OCI-LY7 (cell line): Measurements from ENCODE around the gene GRM5. TPM values are rescaled to one million over a fixed set of nuclear protein-coding genes. Genes with fewer than 3 reads are reported as not detected.

Experiments
- BruUV-seq: library from RNA; stranded (reverse); fragments of 400-500 nt; replicated peaks from 2 replicates; lab custom pipeline; 2021; lab: Mats Ljungman, UMichigan
- CTCF ChIA-PET: fragments of 300-600 bp; sonication (Branson Sonifier 250); formaldehyde crosslinking; loops from one replicate; lab custom pipeline; 2022; ENCODE audit warnings: antibody characterized with exemption; ENCODE audit not compliant: unreplicated experiment; lab: Charles Lee
- POLR2A ChIA-PET: fragments of 300-600 bp; sonication (Branson Sonifier 250); formaldehyde crosslinking; loops from one replicate; lab custom pipeline; 2022; ENCODE audit warnings: antibody characterized with exemption; lab: Charles Lee
- DNase-seq: peaks from one replicate; pipeline ENCODE4 v3.0.0-alpha.2; 2015; ENCODE audit warnings: low spot score
- H2AFZ ChIP-seq: fragments of 200-600 bp; sonication (generic), shearing (Covaris generic); 2 replicates; pipeline ENCODE4 v1.6.1; 2014; ENCODE audit warnings: mild to moderate bottlenecking, antibody characterized with exemption, low read length, moderate library complexity
- H3K27ac ChIP-seq: fragments of 200-600 bp; sonication (generic); 2 replicates; pipeline ENCODE4 v1.5.1; 2014; ENCODE audit warnings: mixed run types, low read depth, mild to moderate bottlenecking, moderate library complexity, low read length, inconsistent platforms; ENCODE audit not compliant: poor library complexity, severe bottlenecking
- H3K36me3 ChIP-seq: fragments of 200-600 bp; sonication (generic); 2 replicates; pipeline ENCODE4 v1.6.1; 2014; ENCODE audit warnings: mild to moderate bottlenecking, antibody characterized with exemption, low read length, moderate library complexity, mixed read lengths; ENCODE audit not compliant: insufficient read depth
- H3K4me1 ChIP-seq: fragments of 200-600 bp; sonication (generic); 2 replicates; pipeline ENCODE4 v1.5.1; 2014; ENCODE audit warnings: mild to moderate bottlenecking, low read length; ENCODE audit not compliant: insufficient read depth, poor library complexity, severe bottlenecking
- H3K4me2 ChIP-seq: fragments of 200-600 bp; sonication (generic); 2 replicates; pipeline ENCODE4 v1.6.1; 2014; ENCODE audit warnings: mild to moderate bottlenecking, low read length
- H3K4me3 ChIP-seq: fragments of 200-600 bp; sonication (generic); 2 replicates; pipeline ENCODE4 v1.5.1; 2014; ENCODE audit warnings: mild to moderate bottlenecking, low read depth, low read length; ENCODE audit not compliant: poor library complexity, severe bottlenecking
- H3K79me2 ChIP-seq: fragments of 200-600 bp; sonication (generic); 2 replicates; pipeline ENCODE4 v1.6.1; 2016; ENCODE audit warnings: low read depth, mild to moderate bottlenecking, low read length, moderate library complexity, mixed read lengths; ENCODE audit not compliant: insufficient read depth
- H3K9me2 ChIP-seq: fragments of 200-600 bp; sonication (generic); 2 replicates; pipeline ENCODE4 v1.6.1; 2016; ENCODE audit warnings: mild to moderate bottlenecking, low read length, mixed read lengths; ENCODE audit not compliant: insufficient read depth
- H3K9me3 ChIP-seq: fragments of 200-600 bp; sonication (generic); 2 replicates; pipeline ENCODE4 v1.6.1; 2014; ENCODE audit warnings: mild to moderate bottlenecking, mixed run types, low read length, mixed read lengths
- H4K20me1 ChIP-seq: fragments of 200-600 bp; sonication (generic); 2 replicates; pipeline ENCODE4 v1.6.1; 2014; ENCODE audit warnings: mild to moderate bottlenecking, antibody characterized with exemption, low read length, moderate library complexity, mixed read lengths; ENCODE audit not compliant: insufficient read depth
- EZH2phosphoT487 ChIP-seq: fragments of 200-600 bp; sonication (generic); IDR thresholded peaks from 2 replicates; pipeline ENCODE4 v1.6.1; 2018; ENCODE audit warnings: low read depth, borderline replicate concordance, mild to moderate bottlenecking, mixed run types, antibody characterized with exemption, low read length, moderate library complexity, mixed read lengths
- intact Hi-C: fragments of 100-400 bp; cut with micrococcal nuclease; formaldehyde crosslinking; loops from one replicate; pipeline ENCODE4 v1.10.0; 2022; ENCODE audit not compliant: unreplicated experiment
- total RNA-seq, 2 experiments: library from RNA; depleted of rRNA in 1 of 2; stranded (reverse); fragments of >200 nt in 1 of 2; shearing (Covaris generic) in 1 of 2; gene quantifications; 2 replicates each; pipeline ENCODE4 v1.2.3, GENCODE V29; 2014 to 2022
- TF ChIP-seq, protein P1 (sequence below): fragments of 200-600 bp; sonication (generic); conservative IDR thresholded peaks from 2 replicates; pipeline ENCODE4 v1.5.1; 2014; ENCODE audit warnings: mild to moderate bottlenecking, antibody characterized with exemption, low read length, moderate library complexity, mixed read lengths

GRM5 gene
- total RNA-seq, 2 experiments from 2014 or later, result not detected

DNA sequence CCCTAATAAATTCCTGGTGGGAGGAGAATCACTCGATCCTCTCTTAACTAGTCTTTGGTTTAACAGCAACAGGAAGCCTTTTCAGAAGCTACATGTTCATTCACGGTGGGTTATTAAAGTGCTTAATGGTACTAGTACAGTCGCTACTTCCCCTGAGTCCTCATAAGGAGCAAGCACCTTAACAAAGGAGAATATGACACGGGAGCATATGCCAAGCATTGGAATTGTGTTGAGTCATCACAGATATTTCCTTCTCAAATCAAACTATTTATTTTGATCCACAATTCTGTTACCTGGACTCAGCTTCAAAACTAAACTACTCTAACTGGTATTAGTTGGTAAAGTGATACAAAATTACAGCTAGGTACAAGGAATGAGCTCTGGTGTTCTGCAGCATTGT, 550.8 kb downstream of the GRM5 start:
- no peak overlapping the region for H3K27ac ChIP-seq
- ChIA-PET CTCF (no interaction called here), POLR2A (interaction anchor here (0.6 to 1.3 kb wide), 3 partner anchors 8 to 266 kb away, joined by 3 to 5 read pairs (median 3); no protein-coding TSS in a partner anchor)
- no peaks in the 10 kb centered on the region for H4K20me1 ChIP-seq
- no peak for TF ChIP-seq EZH2phosphoT487
- TF ChIP-seq, protein P1, sequence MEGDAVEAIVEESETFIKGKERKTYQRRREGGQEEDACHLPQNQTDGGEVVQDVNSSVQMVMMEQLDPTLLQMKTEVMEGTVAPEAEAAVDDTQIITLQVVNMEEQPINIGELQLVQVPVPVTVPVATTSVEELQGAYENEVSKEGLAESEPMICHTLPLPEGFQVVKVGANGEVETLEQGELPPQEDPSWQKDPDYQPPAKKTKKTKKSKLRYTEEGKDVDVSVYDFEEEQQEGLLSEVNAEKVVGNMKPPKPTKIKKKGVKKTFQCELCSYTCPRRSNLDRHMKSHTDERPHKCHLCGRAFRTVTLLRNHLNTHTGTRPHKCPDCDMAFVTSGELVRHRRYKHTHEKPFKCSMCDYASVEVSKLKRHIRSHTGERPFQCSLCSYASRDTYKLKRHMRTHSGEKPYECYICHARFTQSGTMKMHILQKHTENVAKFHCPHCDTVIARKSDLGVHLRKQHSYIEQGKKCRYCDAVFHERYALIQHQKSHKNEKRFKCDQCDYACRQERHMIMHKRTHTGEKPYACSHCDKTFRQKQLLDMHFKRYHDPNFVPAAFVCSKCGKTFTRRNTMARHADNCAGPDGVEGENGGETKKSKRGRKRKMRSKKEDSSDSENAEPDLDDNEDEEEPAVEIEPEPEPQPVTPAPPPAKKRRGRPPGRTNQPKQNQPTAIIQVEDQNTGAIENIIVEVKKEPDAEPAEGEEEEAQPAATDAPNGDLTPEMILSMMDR, result no peak
- intact Hi-C loops, result no loop called here
- H3K9me2 ChIP-seq, result no peaks in the 10 kb centered on the region
- no peak overlapping the region for H3K4me2 ChIP-seq
- H3K36me3 ChIP-seq, result no peaks in the 10 kb centered on the region
- H3K79me2 ChIP-seq, result no peaks in the 10 kb centered on the region
- H3K4me3 ChIP-seq, result no peak overlapping the region
- no TSS peak for BruUV-seq
- H3K4me1 ChIP-seq, result no peaks in the 10 kb centered on the region
- DNase-seq, result no peak
- H2AFZ ChIP-seq, result no peak overlapping the region
- no peaks in the 10 kb centered on the region for H3K9me3 ChIP-seq

DNA sequence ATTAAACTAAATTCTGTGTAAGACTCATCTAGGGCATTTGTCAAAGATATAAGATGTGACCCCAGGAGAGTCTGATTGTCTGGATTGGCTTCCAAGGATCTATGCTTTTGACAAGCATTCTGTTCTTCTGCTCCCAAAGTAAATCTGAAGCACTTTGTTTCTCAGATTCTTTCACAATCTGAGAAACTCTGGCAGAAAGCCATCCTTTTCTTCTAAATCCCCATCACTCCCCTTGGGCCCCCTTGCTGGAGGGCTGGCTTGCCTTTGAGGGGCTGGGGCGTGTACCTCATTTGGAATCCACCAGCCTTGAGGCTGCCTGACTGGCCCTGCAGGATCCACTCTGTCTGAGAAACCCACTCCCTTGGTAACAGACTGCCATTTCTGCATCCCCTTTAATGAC, 554.8 kb downstream of the GRM5 start:
- H3K9me3 ChIP-seq, result no peaks in the 10 kb centered on the region
- no peak overlapping the region for H3K4me2 ChIP-seq
- ChIA-PET POLR2A (no interaction called here), CTCF (no interaction called here)
- DNase-seq, result no peak
- H3K4me1 ChIP-seq, result no peaks in the 10 kb centered on the region
- no peaks in the 10 kb centered on the region for H3K79me2 ChIP-seq
- intact Hi-C loops, result no loop called here
- no peak for TF ChIP-seq EZH2phosphoT487
- TF ChIP-seq, protein P1, result no peak
- H4K20me1 ChIP-seq, result no peaks in the 10 kb centered on the region
- H3K36me3 ChIP-seq, result no peaks in the 10 kb centered on the region
- no peaks in the 10 kb centered on the region for H3K9me2 ChIP-seq
- no peak overlapping the region for H3K27ac ChIP-seq
- H2AFZ ChIP-seq, result no peak overlapping the region
- no TSS peak for BruUV-seq
- no peak overlapping the region for H3K4me3 ChIP-seq

DNA sequence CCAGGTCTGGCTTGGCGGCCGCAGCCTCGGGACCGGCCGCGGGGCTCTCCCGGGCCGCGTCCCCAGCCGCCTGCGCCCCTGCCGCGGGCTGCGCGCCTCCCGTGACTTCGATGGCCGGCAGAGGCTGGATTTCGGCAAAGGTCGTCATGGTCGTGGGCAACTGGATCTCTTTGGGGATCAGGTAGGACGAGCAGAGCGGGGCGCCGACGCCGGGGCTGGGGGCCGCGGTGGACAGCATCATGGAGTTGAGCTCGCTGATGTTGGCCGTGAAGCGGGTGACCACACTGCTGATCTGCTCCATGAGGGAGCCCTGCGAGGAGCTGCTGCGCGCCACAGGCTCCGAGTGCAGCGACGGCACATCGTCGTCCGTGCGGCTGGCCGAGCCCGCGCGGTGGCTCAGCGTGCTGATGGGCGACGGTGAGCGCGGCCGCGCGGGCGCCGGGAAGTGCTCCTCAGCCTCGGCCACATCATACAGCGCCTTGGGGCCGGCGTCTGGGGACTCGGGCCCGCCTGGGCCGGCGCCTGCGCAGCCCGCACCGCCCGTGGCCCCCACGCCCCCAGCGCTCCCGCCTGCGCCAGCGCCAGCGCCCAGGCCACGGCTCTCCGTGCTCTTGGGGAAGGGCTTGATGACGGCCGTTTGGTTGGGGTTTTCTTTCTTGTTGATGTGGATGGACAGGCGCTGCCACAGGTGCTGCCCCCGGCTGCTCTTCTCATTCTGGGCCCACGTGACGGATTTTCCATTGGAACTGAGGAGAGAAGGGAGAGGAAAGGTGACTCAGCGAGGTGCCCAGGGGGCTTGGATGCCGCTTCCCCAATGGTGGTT, 556.8 kb downstream of the GRM5 start:
- BruUV-seq, result no TSS peak
- H3K27ac ChIP-seq, result no peak overlapping the region
- DNase-seq, result no peak
- no peak overlapping the region for H3K4me2 ChIP-seq
- H3K4me1 ChIP-seq, result no peaks in the 10 kb centered on the region
- H3K4me3 ChIP-seq, result no peak overlapping the region
- no peaks in the 10 kb centered on the region for H3K9me2 ChIP-seq
- intact Hi-C loops, result no loop called here
- TF ChIP-seq, protein P1, result no peak
- no peak for TF ChIP-seq EZH2phosphoT487
- no peaks in the 10 kb centered on the region for H4K20me1 ChIP-seq
- H3K79me2 ChIP-seq, result no peaks in the 10 kb centered on the region
- CTCF ChIA-PET, result no interaction called here
- POLR2A ChIA-PET, result interaction anchor here (0.5 to 1.0 kb wide), 3 partner anchors 8 to 161 kb away, joined by 3 to 6 read pairs (median 4); no protein-coding TSS in a partner anchor
- no peaks in the 10 kb centered on the region for H3K9me3 ChIP-seq
- no peaks in the 10 kb centered on the region for H3K36me3 ChIP-seq
- no peak overlapping the region for H2AFZ ChIP-seq
